IPS-NIHi11 (cell line): Measurements from ENCODE around the gene GLCCI1.

Experiments
- DNase-seq: peaks from one replicate; pipeline ENCODE4 v3.0.0; 2012; ENCODE audit warnings: mixed read lengths, low spot score

GLCCI1 gene

DNA sequence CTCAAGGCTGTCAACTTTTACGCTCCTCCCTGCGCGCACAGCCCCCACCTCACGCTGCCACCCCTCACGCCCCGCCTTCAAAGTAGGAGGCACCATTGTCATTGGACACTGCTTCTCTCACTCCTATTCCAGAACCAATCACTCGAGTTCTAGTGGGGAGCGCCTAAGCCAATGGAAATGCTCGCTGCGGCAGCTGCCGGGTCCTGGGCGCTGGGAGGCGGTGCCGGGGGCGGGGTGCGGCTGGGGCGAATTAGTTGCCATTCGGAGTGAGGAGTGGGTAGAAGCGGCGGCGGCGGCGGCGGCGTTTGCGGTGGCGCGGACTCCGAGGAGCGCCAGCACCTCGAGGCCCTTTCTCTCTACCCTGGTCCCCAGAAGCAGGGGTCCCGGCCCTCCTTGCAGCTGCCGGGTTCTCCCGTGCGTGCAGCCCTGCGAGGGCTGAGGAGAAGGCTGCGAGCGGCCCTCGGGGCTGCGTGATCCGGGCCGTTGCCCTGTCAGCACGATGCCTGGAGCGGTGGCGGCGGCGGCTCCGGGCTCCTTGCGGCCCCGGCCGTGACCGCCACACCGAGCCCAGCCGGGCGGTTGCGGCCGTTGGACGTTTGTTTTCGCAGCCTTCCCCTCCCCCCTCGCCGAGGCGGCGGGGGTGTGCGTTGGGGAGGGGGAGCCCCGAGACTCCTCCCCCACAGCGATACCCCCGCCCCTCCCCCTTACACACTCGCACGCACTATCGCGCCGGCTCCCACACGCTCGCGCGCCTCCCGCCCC is at the start of gene GLCCI1:
TSS of gene GLCCI1 (plus strand) at position 253 of the 762 bp plus-strand sequence. CDS start 555 bp downstream, outside the sequence.
- peak; percentile 95 for DNase-seq

GRCh38 chr7:7919449-7919945 is 49.1 kb upstream of the GLCCI1 start:
- no peak for DNase-seq

DNA sequence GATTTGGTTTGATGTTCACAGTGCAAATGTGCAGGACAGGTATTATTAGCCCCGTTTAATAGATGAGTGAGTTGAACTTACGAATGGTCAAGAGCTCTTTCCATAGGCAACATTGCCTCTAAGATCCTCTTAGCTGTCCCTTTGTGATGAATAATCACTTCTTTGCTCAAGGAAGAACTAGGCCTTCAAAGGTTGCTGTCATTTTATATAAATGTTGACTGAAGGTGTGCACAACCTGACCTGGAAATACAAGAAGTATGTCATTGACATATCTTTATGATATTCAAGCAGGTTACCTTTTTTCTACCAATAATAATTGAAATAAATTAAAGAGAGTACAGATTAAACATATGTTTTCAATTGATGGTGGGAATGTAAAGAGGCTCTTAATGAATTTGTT is 48.5 kb upstream of the GLCCI1 start:
- DNase-seq: no peak

GRCh38 chr7:7920481-7920880 is 48.1 kb upstream of the GLCCI1 start:
- no peak for DNase-seq

DNA sequence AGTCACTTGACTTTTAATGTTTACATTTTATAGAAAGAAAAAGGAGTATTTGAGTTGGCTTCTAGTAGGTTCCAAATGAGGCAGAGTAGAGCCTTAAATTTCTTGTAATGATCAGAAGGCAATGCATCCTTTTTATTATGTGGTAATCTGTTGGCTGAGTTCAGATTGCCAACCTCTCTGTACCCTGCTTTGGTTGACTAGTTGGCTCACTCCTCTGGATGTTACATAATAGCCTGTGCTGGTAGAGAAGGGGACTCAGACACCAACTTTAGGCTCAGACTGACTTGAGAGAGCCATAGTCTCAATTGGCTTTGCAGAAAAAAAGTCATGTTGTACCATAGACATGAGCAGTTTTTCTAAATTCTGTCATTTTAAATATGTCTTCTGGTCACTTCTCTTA is 46.8 kb upstream of the GLCCI1 start:
- no peak for DNase-seq

DNA sequence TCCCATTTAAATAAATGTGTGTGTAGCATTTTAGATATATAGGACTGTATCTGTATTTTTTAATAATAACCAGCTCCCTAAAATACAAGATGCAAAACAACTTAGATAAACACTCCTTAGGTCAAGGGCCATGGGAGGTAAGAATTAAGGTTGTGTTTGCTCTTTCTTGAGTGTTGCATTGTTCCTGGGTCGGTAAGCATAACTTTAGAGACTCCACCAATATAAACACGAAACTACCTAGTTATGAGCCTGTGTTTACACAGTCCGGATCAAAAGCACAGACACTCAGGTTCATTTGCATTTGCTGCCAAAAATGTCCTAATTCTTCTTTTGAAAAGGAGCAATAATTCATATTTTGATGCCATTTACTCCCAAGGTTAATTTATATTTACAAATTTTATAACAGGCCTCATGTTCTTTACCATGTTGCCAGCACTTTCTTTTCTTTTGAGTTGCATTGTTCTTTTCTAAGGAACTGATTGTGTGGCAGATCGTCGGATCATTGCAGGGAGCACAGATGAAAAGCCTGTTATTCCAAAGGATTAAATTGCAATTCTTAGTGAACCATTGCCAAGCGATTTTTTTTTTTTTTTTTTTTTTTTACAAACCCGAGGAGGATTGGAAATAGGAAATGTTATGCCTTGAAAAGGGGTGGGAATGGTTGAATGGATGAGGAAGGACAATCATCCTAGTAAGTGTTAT is 45.8 kb upstream of the GLCCI1 start:
- no peak for DNase-seq

DNA sequence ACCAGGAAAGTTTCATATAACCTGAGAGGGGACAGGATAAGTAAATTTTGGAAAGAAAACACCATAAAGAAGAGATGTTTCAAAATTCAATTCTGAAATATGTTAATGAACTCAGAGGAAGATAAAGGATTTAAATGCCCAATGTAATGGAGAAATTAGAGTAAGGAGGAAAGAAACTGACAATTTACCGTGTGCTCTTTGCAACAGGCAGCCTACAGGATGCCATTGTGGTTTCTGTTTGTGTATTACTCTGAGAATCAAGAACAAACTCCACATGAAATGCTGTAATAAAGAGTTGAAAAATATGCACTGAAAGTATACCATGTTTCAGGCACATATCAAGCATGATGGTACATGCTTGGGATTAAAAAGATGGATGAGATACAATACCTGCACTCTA is 44.8 kb upstream of the GLCCI1 start:
- DNase-seq: no peak

GRCh38 chr7:7924303-7924702 is 44.3 kb upstream of the GLCCI1 start:
- no peak for DNase-seq

GRCh38 chr7:7931626-7932025 is 37.0 kb upstream of the GLCCI1 start:
- no peak for DNase-seq

DNA sequence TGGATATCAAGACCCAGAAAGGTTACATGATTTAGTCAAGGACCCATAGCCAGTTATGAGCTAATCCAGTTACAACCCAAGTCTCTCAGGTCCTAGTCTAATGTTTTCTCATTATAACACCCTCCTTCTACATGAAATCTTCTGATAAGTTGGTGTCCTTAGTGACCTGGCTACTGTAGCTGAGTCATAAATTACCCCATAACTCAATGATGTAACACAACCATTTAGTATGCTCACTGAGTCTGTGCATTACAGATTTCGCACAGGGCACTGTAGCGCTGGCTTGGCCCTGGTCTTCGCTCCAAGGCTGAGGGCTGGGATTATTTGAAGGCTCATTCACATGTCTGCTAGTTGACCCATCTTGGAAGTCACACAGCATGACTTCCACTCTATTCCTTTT is 36.0 kb upstream of the GLCCI1 start:
- DNase-seq: no peak

GRCh38 chr7:7933915-7934526 is 34.6 kb upstream of the GLCCI1 start:
- DNase-seq: no peak

- no peak for DNase-seq
Measured at GRCh38 chr7:7934945-7935344, 33.7 kb upstream of the GLCCI1 start.

DNA sequence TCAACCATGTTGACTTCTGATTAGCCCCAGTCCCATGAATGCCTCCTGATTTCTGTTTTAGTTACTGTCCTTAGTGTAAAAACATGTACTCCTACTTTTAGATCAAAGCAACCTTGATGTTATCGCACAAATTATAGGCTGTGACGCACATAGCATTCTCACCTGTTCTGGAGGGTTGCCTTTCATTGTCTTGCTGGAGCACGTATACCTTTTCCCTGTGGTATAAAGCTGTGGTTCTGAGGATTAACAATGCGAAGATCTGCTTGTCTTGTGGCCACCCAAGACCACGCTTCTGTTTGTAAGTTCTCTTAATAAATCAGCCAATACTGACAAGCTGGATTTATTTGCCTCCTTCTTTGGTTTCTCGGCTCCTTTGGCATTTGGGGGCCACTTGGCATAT is 30.1 kb upstream of the GLCCI1 start:
- no peak for DNase-seq

DNA sequence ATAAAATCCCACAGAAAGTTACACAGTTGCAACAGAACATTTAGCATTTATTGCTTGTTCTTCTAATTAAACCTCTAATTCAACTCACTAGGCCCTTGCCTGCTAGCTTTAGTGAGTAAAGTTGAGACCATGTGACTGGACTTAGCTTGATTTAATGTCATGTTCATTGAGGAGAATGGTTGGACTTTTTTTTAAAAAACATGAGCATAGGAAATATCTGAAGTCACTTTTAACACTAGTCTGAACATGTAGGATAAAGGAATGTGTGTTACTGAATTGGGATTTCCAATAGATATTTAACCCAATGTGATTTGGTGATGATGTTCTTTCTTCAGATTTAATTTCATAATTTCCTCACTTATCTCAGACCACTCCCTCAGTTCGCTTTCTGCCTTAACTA is 24.6 kb upstream of the GLCCI1 start:
- no peak for DNase-seq

GRCh38 chr7:7944619-7945282 is 23.8 kb upstream of the GLCCI1 start:
- DNase-seq: no peak

DNA sequence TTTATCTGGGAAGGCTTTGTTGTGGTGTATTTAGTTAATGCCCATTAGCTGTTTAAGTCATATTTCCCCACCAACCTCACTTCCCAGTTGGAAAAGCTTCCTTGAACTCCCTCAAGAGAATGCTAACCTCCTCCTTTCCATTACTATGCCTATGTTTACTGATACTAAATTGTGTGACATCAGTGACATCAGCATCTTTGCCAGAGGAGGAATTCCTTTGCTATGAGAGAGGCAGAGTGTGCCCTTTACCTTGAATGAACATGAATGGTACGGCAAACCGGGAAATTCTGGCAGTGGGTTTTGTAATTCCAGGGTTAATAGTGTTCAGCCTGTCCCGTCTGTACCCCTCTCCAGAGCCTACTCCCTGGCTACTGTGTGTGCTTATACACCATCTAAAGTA is 22.1 kb upstream of the GLCCI1 start:
- DNase-seq: no peak

DNA sequence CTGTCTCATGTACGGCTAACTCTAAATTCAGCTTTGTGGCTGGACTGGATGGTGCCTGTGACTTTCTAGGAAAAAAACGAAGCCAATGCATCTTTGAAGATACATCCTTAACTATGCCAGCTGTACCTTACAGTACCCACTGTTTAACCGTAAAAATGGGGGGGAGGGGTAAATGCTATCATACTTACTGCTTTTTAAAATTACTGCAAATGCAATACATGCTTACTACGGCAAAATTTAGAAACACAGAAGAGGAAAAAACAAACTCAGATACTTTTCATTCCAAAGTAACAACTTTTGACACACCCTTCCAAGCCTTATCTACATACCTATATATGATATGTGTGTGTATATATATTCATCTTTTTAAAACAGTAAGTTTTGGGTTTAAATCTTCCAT is 20.4 kb upstream of the GLCCI1 start:
- DNase-seq: no peak

DNA sequence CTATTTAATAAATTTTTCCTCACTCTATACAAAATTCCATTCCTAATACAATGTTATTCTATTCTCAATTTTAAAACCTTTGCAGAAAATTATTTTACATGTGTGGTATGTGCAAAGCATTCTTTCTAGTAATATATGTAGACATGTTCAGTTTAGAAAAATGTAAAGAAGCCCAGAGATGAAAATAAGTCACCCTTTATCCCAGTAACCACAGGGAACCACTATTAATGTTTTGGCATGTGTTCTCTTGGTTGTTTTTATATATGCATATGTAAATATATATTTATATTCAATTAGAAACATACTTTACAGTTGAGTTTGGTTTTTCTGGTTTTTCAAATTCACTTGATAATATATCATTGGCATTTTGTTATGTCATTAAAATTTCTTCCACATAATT is 14.8 kb upstream of the GLCCI1 start:
- DNase-seq: no peak

DNA sequence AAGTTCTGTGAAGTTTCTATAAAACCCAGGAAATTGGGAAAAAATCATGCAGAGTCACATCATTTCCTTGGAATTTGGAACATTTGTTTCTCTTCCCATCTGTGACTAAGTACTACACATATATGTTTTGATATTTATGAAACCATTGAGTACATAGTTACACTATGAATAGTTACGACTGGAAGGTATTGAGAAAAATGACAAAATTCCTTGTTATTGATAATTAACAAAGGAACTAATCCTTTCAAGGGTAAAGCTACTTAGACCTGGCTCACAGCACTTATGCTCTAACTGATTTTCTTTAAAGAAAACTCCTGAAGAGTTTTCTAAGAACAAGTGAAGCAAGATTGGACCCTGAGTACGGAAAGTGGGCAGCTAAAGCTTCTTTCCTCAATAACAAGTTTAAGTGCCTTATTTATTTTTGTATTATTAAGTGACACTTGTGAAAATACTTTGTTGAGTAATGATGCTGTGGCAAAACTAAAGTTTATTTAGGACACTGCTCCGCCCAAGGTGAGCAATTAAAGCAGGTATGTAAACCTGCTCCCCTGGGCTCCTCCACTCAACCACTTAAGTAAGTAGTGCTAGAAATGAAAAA is 12.0 kb upstream of the GLCCI1 start:
- no peak for DNase-seq

DNA sequence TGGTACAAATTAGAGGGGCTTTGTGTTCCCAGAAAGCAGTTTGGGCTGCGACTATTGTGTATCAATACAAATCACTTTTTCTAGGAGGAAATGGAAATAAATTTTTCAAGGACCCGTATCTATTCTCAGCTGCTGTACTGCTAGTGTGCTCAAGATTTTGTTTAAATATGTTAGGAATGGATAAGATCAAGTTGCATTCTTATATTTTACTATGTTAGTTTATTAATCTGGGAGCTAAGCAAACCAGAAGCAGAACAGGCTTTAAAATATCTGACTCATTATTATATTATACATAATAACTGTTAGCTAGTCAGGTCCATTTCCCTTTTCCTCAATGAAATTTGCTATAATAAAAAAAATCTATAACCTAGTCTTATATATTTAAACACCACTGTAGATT is 11.1 kb upstream of the GLCCI1 start:
- no peak for DNase-seq

- no peak for DNase-seq
Measured at GRCh38 chr7:7959979-7960670, 8.5 kb upstream of the GLCCI1 start.

GRCh38 chr7:7962851-7963250 is 5.7 kb upstream of the GLCCI1 start:
- no peak for DNase-seq
